Astrocyte (in vitro differentiated cells and primary cell): Measurements from ENCODE around the gene OR6S1.

Source experiments
- CTCF ChIP-seq: IDR thresholded peaks from 2 replicates; pipeline ENCODE4 v1.5.1; 2011; ENCODE audit warnings: low read depth, mild to moderate bottlenecking, inconsistent platforms, low read length, moderate library complexity; ENCODE audit not compliant: insufficient read depth
- EZH2 ChIP-seq: IDR thresholded peaks from 2 replicates; pipeline ENCODE4 v1.6.1; 2012; ENCODE audit warnings: mild to moderate bottlenecking, low read length, inconsistent platforms; ENCODE audit not compliant: insufficient read depth

- no peak for TF ChIP-seq EZH2
- no peak for TF ChIP-seq CTCF
These were observed 38.9 kb upstream of the OR6S1 start for GRCh38 chr14:20680363-20680762.
